Uterus (tissue), 4 donors: ENCODE measurements around the gene SASH1. TPM values are rescaled to one million over a fixed set of nuclear protein-coding genes. Genes with fewer than 3 reads are reported as not detected.

Experiments
- DNase-seq, 2 donors: peaks; one replicate each; pipeline ENCODE4 v3.0.0-alpha.2; 2019 to 2020
- H3K27ac ChIP-seq, 2 donors: fragments of 200-600 bp; sonication (generic); 1 replicate in 1 of 2; 2 replicates in 1 of 2; pipeline ENCODE4 v1.5.1; 2016 to 2018
- H3K27me3 ChIP-seq, 2 donors: fragments of 200-600 bp; sonication (generic); one replicate each; pipeline ENCODE4 v1.5.1; 2018 to 2019; ENCODE audit warnings: control low read depth in 1 of 2
- H3K36me3 ChIP-seq, 2 donors: fragments of 200-600 bp; sonication (generic); one replicate each; pipeline ENCODE4 v1.5.1; 2019; ENCODE audit warnings: control low read depth in 1 of 2
- H3K4me1 ChIP-seq, 2 donors: fragments of 200-600 bp; sonication (generic); one replicate each; pipeline ENCODE4 v1.5.1; 2018 to 2019; ENCODE audit warnings: control low read depth in 1 of 2
- H3K4me3 ChIP-seq, 2 donors: fragments of 200-600 bp; sonication (generic); 1 replicate in 1 of 2; 2 replicates in 1 of 2; pipeline ENCODE4 v1.5.1; 2018 to 2019; ENCODE audit warnings: mild to moderate bottlenecking in 1 of 2
- H3K9me3 ChIP-seq, 2 donors: fragments of 200-600 bp; sonication (generic); one replicate each; pipeline ENCODE4 v1.5.1; 2019; ENCODE audit warnings: control low read depth in 1 of 2
- CTCF ChIP-seq, 4 experiments: fragments of 200-600 bp in 2 of 4; fragments of 450-650 bp in 2 of 4; sonication (generic) in 2 of 4; IDR thresholded peaks; one replicate each; pipeline ENCODE4 v1.5.1; 2016 to 2019; ENCODE audit warnings: antibody characterized with exemption in 4 of 4, mild to moderate bottlenecking in 2 of 4, moderate library complexity in 1 of 4
- POLR2A ChIP-seq, 2 donors: fragments of 450-650 bp; IDR thresholded peaks; one replicate each; pipeline ENCODE4 v1.6.1; 2016; ENCODE audit warnings: antibody characterized with exemption in 2 of 2, mild to moderate bottlenecking in 1 of 2, moderate library complexity in 1 of 2
- intact Hi-C: fragments of 100-400 bp; cut with DNase I; formaldehyde crosslinking; loops from one replicate; pipeline ENCODE4 v1.15.1; 2023; ENCODE audit warnings: low total_unique reads
- total RNA-seq, 4 donors: library from RNA; depleted of rRNA in 3 of 4; stranded (reverse); fragments of >200 nt in 3 of 4; gene quantifications; one replicate each; pipeline versions ENCODE4 v1.1.0 to v1.2.4, GENCODE V29; 2014 to 2023
- donor health status: DM: yes; HTN: yes; CAD: no.

The SASH1 gene
- total RNA-seq, 4 donors from 2014 or later = 31.2 to 79.9 (median 54.3) TPM

- TF ChIP-seq CTCF (IDR thresholded peaks at IDR 0.05) (no peak), POLR2A (IDR thresholded peaks at IDR 0.05) (no peak)
- Histone ChIP-seq H3K4me3 (no peak overlapping the region), H3K36me3 (no peaks in the 10 kb centered on the region), H3K9me3 (no peaks in the 10 kb centered on the region), H3K4me1 (no peaks in the 10 kb centered on the region), H3K27me3 (no peaks in the 10 kb centered on the region), H3K27ac (peak overlapping the region; percentile 23 to 67)
- no peak for DNase-seq
- intact Hi-C loops = no loop called here
Observed at GRCh38 chr6:148396411-148396810, 53.8 kb downstream of the SASH1 start.

DNA sequence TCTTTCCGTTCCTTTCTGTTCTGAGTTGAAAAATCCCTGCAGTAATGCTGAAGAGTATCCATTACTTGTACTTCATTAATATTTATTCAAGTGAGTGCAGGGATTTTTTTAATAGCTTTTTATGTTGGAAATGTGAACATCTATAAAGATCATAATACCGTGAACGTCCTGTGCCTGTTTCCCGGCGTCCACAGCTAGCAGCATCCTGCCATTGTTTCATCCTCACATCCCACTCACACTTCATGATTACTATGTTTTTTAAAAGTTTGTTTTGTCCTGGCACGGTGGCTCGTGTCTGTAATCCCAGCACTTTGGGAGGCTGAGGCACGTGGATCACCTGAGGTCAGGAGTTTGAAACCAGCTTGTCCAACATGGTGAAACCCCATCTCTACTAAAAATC is 54.3 kb downstream of the SASH1 start:
- Histone ChIP-seq H3K36me3 (no peaks in the 10 kb centered on the region), H3K9me3 (no peaks in the 10 kb centered on the region), H3K4me3 (no peak overlapping the region), H3K27me3 (no peaks in the 10 kb centered on the region), H3K27ac (peak overlapping the region in 1 of 2 donors; percentile 67), H3K4me1 (no peaks in the 10 kb centered on the region)
- no peak for DNase-seq
- TF ChIP-seq CTCF (IDR thresholded peaks at IDR 0.05) (no peak), POLR2A (IDR thresholded peaks at IDR 0.05) (no peak)
- intact Hi-C loops = no loop called here

DNA sequence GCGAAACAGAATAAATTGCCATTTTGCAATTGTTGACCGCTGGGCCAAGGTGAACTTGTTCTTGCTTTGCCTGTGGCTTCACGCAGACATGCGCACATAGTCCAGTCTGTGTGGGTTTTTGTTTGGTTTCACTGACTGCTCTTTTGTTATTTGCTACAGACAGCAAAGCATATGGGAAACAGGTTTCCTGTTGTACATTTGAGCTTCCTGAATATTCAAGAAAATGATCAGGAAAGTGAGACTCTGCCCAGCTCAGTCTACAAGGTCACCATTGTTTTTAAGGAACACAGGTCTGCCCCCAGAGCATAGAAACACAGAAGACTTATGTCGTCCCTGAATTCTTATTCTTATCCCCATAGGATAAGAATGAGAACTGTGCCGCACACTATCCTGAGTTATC is 55.6 kb downstream of the SASH1 start:
- Histone ChIP-seq H3K4me3 (no peak overlapping the region), H3K4me1 (no peaks in the 10 kb centered on the region), H3K27ac (peak overlapping the region in 1 of 2 donors; percentile 67), H3K27me3 (no peaks in the 10 kb centered on the region), H3K36me3 (no peaks in the 10 kb centered on the region), H3K9me3 (no peaks in the 10 kb centered on the region)
- TF ChIP-seq CTCF (IDR thresholded peaks at IDR 0.05) (no peak), POLR2A (IDR thresholded peaks at IDR 0.05) (no peak)
- no peak for DNase-seq
- intact Hi-C loops = no loop called here

- intact Hi-C loops = no loop called here
- Histone ChIP-seq H3K36me3 (no peaks in the 10 kb centered on the region), H3K27me3 (no peaks in the 10 kb centered on the region), H3K27ac (peak overlapping the region in 1 of 2 donors; percentile 67), H3K4me1 (no peaks in the 10 kb centered on the region), H3K4me3 (no peak overlapping the region), H3K9me3 (no peaks in the 10 kb centered on the region)
- TF ChIP-seq CTCF (IDR thresholded peaks at IDR 0.05) (no peak), POLR2A (IDR thresholded peaks at IDR 0.05) (no peak)
- DNase-seq = no peak
Observed at GRCh38 chr6:148398678-148399077, 56.0 kb downstream of the SASH1 start.

GRCh38 chr6:148401571-148401970 is 58.9 kb downstream of the SASH1 start:
- Histone ChIP-seq H3K4me1 (no peaks in the 10 kb centered on the region), H3K36me3 (no peaks in the 10 kb centered on the region), H3K4me3 (no peak overlapping the region), H3K27me3 (no peaks in the 10 kb centered on the region), H3K27ac (peak overlapping the region in 1 of 2 donors; percentile 8), H3K9me3 (no peaks in the 10 kb centered on the region)
- intact Hi-C loops = no loop called here
- TF ChIP-seq CTCF (IDR thresholded peaks at IDR 0.05) = no peak
- no peak for TF ChIP-seq POLR2A (IDR thresholded peaks at IDR 0.05)
- no peak for DNase-seq
